K562 (cell line): ENCODE measurements around the gene CNTRL. TPM values are rescaled to one million over a fixed set of nuclear protein-coding genes. Genes with fewer than 3 reads are reported as not detected.

Experiments
- ARID2 ChIP-seq: fragments of 450-650 bp; IDR thresholded peaks from 2 replicates; pipeline ENCODE4 v1.6.1; 2017; ENCODE audit warnings: antibody characterized with exemption, mild to moderate bottlenecking
- BHLHE40 ChIP-seq: IDR thresholded peaks from 2 replicates; pipeline ENCODE4 v1.6.1; 2011; ENCODE audit warnings: low read length, improper control_type of control experiment
- CHAMP1 ChIP-seq: fragments of 450-650 bp; IDR thresholded peaks from 2 replicates; pipeline ENCODE4 v1.6.1; 2016; ENCODE audit warnings: mild to moderate bottlenecking
- E2F8 ChIP-seq: fragments of 450-650 bp; IDR thresholded peaks from 2 replicates; pipeline ENCODE4 v1.7.1; 2018; ENCODE audit warnings: mild to moderate bottlenecking, low read depth; ENCODE audit not compliant: partially characterized antibody
- ESRRA ChIP-seq: fragments of 450-650 bp; IDR thresholded peaks from 2 replicates; pipeline ENCODE4 v1.6.1; 2014; ENCODE audit warnings: low read depth, mild to moderate bottlenecking, moderate library complexity, borderline replicate concordance
- GATA2 ChIP-seq: sonication (generic); formaldehyde crosslinking; IDR thresholded peaks from 2 replicates; pipeline ENCODE4 v1.4.0; 2020; ENCODE audit warnings: mild to moderate bottlenecking, missing genetic modification reagents
- HDGF ChIP-seq: fragments of 450-650 bp; IDR thresholded peaks from 2 replicates; pipeline ENCODE4 v1.6.1; 2016
- ID3 ChIP-seq, 2 experiments: fragments of 250-450 bp in 1 of 2; fragments of 450-650 bp in 1 of 2; sonication (Bioruptor Pico) in 1 of 2; IDR thresholded peaks; 2 replicates each; pipeline versions ENCODE4 v1.6.1 to v1.8.0; 2016 to 2021; ENCODE audit warnings: mild to moderate bottlenecking in 2 of 2, moderate library complexity in 2 of 2, missing compliant biosample characterization in 1 of 2, missing genetic modification characterization in 1 of 2
- KLF16 ChIP-seq: IDR thresholded peaks from 2 replicates; pipeline ENCODE4 v1.6.1; 2016; ENCODE audit warnings: antibody characterized with exemption
- NCOR1 ChIP-seq: fragments of 450-650 bp; IDR thresholded peaks from 2 replicates; pipeline ENCODE4 v1.6.1; 2016; ENCODE audit warnings: mild to moderate bottlenecking, moderate library complexity
- NR2C2 ChIP-seq, 2 experiments: fragments of 200-800 bp in 1 of 2; sonication (Bioruptor generic) in 1 of 2; sonication (generic) in 1 of 2; formaldehyde crosslinking in 1 of 2; IDR thresholded peaks; 2 replicates each; pipeline versions ENCODE4 v1.6.1 to v1.8.0; 2016 to 2022; ENCODE audit warnings: mild to moderate bottlenecking in 1 of 2, missing compliant biosample characterization in 1 of 2, missing genetic modification characterization in 1 of 2, missing genetic modification reagents in 1 of 2
- POLR2A ChIP-seq: fragments of 450-650 bp; conservative IDR thresholded peaks from 2 replicates; pipeline ENCODE4 v1.6.1; 2016
- RFX7 ChIP-seq: fragments of 250-450 bp; sonication (Bioruptor Pico); IDR thresholded peaks from 2 replicates; pipeline ENCODE4 v1.5.1; 2021; ENCODE audit warnings: mild to moderate bottlenecking
- SMAD2 ChIP-seq: fragments of 150-350 bp; IDR thresholded peaks from 2 replicates; pipeline ENCODE4 v1.6.1; 2014; ENCODE audit warnings: low read depth, mild to moderate bottlenecking, low read length
- SOX6 ChIP-seq: fragments of 450-650 bp; IDR thresholded peaks from 2 replicates; pipeline ENCODE4 v1.6.1; 2014; ENCODE audit warnings: mild to moderate bottlenecking
- TBP ChIP-seq: optimal IDR thresholded peaks from 2 replicates; pipeline ENCODE3; 2011; ENCODE audit warnings: low read depth, low read length, improper control_type of control experiment
- TCF7L2 ChIP-seq: fragments of 150-350 bp; IDR thresholded peaks from 2 replicates; pipeline ENCODE4 v1.6.1; 2016; ENCODE audit warnings: low read depth, mild to moderate bottlenecking, low read length, moderate library complexity
- U2AF1 ChIP-seq: fragments of 200-400 bp; formaldehyde crosslinking; optimal IDR thresholded peaks from 2 replicates; pipeline ENCODE3; 2017; ENCODE audit warnings: mild to moderate bottlenecking, low read depth, low read length, moderate library complexity
- WHSC1 ChIP-seq: IDR thresholded peaks from one replicate; pipeline ENCODE4 v1.6.1; 2012; ENCODE audit warnings: low read length, control low read depth, inconsistent platforms
- ZNF584 ChIP-seq: fragments of 200-800 bp; sonication (Bioruptor generic); IDR thresholded peaks from 2 replicates; pipeline ENCODE4 v1.6.1; 2016; ENCODE audit warnings: low read depth, mild to moderate bottlenecking, missing genetic modification characterization, missing compliant biosample characterization
- ZNF766 ChIP-seq: fragments of 200-800 bp; sonication (Bioruptor generic); conservative IDR thresholded peaks from 2 replicates; pipeline ENCODE4 v1.6.1; 2016; ENCODE audit warnings: missing genetic modification characterization, missing compliant biosample characterization
- polyA plus RNA-seq, 8 experiments: library from polyadenylated mRNA; depleted of rRNA in 4 of 8; stranded (reverse) in 5 of 8; unstranded in 3 of 8; fragments of >200 nt; fragmentation: Nextera tagmentation in 2 of 8; fragmentation: Illumina TruSeq in 1 of 8; extraction: Ambion mirVana in 2 of 8; extraction: Trizol in 1 of 8; gene quantifications; 2 replicates each; pipeline versions ENCODE4 v1.2.1 to v1.2.3, GENCODE V29; 2011 to 2014; ENCODE audit warnings: inconsistent platforms in 1 of 8, missing spikeins in 1 of 8
- total RNA-seq, 7 experiments: library from RNA; depleted of rRNA in 6 of 7; stranded (reverse); fragments of >200 nt in 6 of 7; fragmentation: Illumina TruSeq in 2 of 7; extraction: Trizol in 2 of 7; gene quantifications; 2 replicates each; pipeline versions ENCODE4 v1.2.1 to v1.2.3, GENCODE V29; 2011 to 2021; ENCODE audit warnings: low replicate concordance in 1 of 7

Gene CNTRL
- total and polyA plus RNA-seq, 9 of the 15 experiments (the other 6 are each of a cell fraction or from before 2014, with no cell fraction given) = 9.2 to 28.9 (median 20.5) TPM

DNA sequence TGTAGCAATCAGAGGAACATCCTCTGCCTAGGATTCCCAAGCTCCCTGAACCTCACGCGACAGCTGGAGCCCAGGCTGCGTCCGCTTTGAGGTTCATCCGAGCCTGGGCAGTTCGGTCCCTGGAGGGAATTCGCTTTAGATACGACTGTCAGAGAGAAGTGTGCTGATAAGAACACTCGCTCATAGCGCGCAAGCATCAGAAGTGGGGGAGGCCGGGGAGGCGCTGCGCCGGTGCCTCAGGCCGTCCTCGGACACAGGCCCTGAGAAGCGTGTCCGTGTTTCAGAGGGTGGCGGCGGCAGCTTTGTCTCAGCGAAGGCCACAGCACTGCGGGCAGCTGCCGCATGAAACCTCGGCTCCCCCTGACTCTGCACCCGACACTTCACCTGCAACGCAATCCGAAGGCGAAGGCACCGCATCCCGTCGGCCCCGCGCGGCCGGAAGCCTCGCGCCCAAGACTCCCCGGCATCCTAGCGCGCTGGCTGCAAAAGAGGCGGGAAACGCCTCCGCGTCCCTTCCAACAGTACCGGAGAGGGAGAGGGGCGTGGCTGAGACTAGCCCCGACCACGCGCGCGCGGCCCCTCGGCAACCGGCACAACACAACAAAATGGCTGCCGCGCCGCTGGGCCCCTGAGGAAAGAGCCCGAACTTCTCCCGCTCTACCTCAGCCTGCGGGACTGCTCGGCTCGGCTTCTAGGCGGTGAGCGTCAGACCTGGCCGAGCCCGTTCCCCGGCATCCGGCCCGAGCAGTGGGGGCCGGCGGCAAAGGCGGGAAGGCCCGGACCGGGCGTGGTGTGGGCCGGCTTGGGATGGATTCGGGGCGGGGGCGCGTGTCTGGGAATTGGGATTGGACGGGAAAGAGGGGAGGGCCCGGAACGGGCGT is at the start of gene CNTRL (continued):
- TF ChIP-seq ZNF766 (peak; percentile 74), NCOR1 (peak; percentile 41; the same call in 1 of the 2 replicates), CHAMP1 (peak; percentile 29; the same call in 1 of the 2 replicates), TCF7L2 (no peak), KLF16 (no peak), U2AF1 (peak; percentile 92), BHLHE40 (peak; percentile 75), E2F8 (peak; percentile 92), ESRRA (peak; percentile 26), ZNF584 (CRISPR knock-in tag) (peak; percentile 82; the same call in 1 of the 2 replicates), TBP (peak; percentile 84), POLR2A (peak; percentile 90), ID3 (CRISPR knock-in tag; IDR thresholded peaks at IDR 0.05) (no peak), ID3 (tag; IDR thresholded peaks at IDR 0.05) (peak; percentile 96), WHSC1 (no peak), RFX7 (no peak), ARID2 (no peak), NR2C2 (CRISPR knock-in tag; IDR thresholded peaks at IDR 0.05) (peak; percentile 78; the same call in 1 of the 2 replicates), NR2C2 (tag; IDR thresholded peaks at IDR 0.05) (peak; percentile 48), SMAD2 (no peak), SOX6 (peak; percentile 46; the same call in 1 of the 2 replicates), GATA2 (CRISPR knock-in tag) (peak; percentile 70; the same call in 1 of the 2 replicates), HDGF (no peak)
